ENCODE data around the gene CCDC183.
"Not testable (repeated sequence)": the region's sequence is repeated elsewhere in the genome, so short reads cannot be mapped to it uniquely, and the experiment has no call there.

The CCDC183 gene

GRCh38 chr9:136826188-136826541, 30.0 kb downstream of the CCDC183 start:
- DNase-seq: no peak

GRCh38 chr9:136826703-136827582, 30.8 kb downstream of the CCDC183 start:
- DNase-seq: no peak

- DNase-seq: no peak
Measured at GRCh38 chr9:136827794-136828473, 31.8 kb downstream of the CCDC183 start.

- no peak for DNase-seq
Measured at GRCh38 chr9:136828474-136829140, 32.5 kb downstream of the CCDC183 start.

- DNase-seq: no peak
Measured at GRCh38 chr9:136829412-136829811, 33.3 kb downstream of the CCDC183 start.

- DNase-seq: no peak
Measured at GRCh38 chr9:136829981-136830885, 34.1 kb downstream of the CCDC183 start.

- no peak for DNase-seq
Measured at GRCh38 chr9:136831002-136831719, 35.0 kb downstream of the CCDC183 start.

- DNase-seq: no peak
Measured at GRCh38 chr9:136831720-136832104, 35.6 kb downstream of the CCDC183 start.

- DNase-seq: no peak
Measured at GRCh38 chr9:136832581-136832980, 36.4 kb downstream of the CCDC183 start.

GRCh38 chr9:136833381-136834048, 37.4 kb downstream of the CCDC183 start:
- not testable (repeated sequence) for DNase-seq

- no peak for DNase-seq
Measured at GRCh38 chr9:136835162-136835931, 39.2 kb downstream of the CCDC183 start.

- no peak for DNase-seq
Measured at GRCh38 chr9:136835932-136836904, 40.1 kb downstream of the CCDC183 start.

- DNase-seq: no peak
Measured at GRCh38 chr9:136837146-136837855, 41.2 kb downstream of the CCDC183 start.

GRCh38 chr9:136837856-136838277, 41.7 kb downstream of the CCDC183 start:
- not testable (repeated sequence) for DNase-seq

GRCh38 chr9:136838314-136839228, 42.4 kb downstream of the CCDC183 start:
- no peak for DNase-seq

- no peak for DNase-seq
Measured at GRCh38 chr9:136839229-136840139, 43.3 kb downstream of the CCDC183 start.
